Suprapubic skin (tissue), 4 donors: Measurements from ENCODE around the gene SEMA5A.

Source experiments
- CTCF ChIP-seq, 2 donors: fragments of 200-600 bp in 1 of 2; fragments of 450-650 bp in 1 of 2; sonication (generic) in 1 of 2; IDR thresholded peaks; one replicate each; pipeline ENCODE4 v1.5.1; 2016 to 2019; ENCODE audit warnings: antibody characterized with exemption in 2 of 2, mild to moderate bottlenecking in 1 of 2, moderate library complexity in 1 of 2
- EP300 ChIP-seq: sonication (generic); formaldehyde crosslinking; IDR thresholded peaks from one replicate; pipeline ENCODE4 v1.6.1; 2017; ENCODE audit warnings: antibody characterized with exemption
- POLR2A ChIP-seq, 2 donors: fragments of 450-650 bp; IDR thresholded peaks; one replicate each; pipeline ENCODE4 v1.6.1; 2017; ENCODE audit warnings: antibody characterized with exemption in 2 of 2, mild to moderate bottlenecking in 2 of 2, moderate library complexity in 2 of 2
- POLR2AphosphoS5 ChIP-seq, 3 donors: sonication (generic); formaldehyde crosslinking; IDR thresholded peaks; one replicate each; pipeline ENCODE4 v1.6.1; 2017; ENCODE audit warnings: antibody characterized with exemption in 3 of 3

GRCh38 chr5:9124071-9124470 lies 421.8 kb downstream of the SEMA5A start:
- TF ChIP-seq CTCF (IDR thresholded peaks at IDR 0.05) (no peak), POLR2AphosphoS5 (IDR thresholded peaks at IDR 0.05) (no peak), EP300 (no peak), POLR2A (IDR thresholded peaks at IDR 0.05) (no peak)
